ENCODE results near the gene GYPB.

GRCh38 chr4:143986180-143986579 is 33.0 kb downstream of the GYPB start:
- TF ChIP-seq POLR2A (IDR thresholded peaks at IDR 0.05): no peak
- no peak for TF ChIP-seq CTCF (IDR thresholded peaks at IDR 0.05)

All from heart left ventricle (tissue), 13 donors.